ENCODE measurements around the gene LPXN.

The LPXN gene

GRCh38 chr11:58575377-58576020, at the start of gene LPXN:
TSS of gene LPXN (minus strand) at chr11:58575856. CDS start at chr11:58575772, 84 bp downstream.
- peak; percentile 60 for DNase-seq

GRCh38 chr11:58625086-58625485, 49.4 kb upstream of the LPXN start:
- DNase-seq: no peak

- no peak for DNase-seq
Observed at GRCh38 chr11:58622344-58622743, 46.7 kb upstream of the LPXN start, which contains the start of gene CNTF. TSS of gene CNTF (plus strand) at chr11:58622665. CDS start at chr11:58622753, 88 bp downstream.

- DNase-seq: no peak
Observed at GRCh38 chr11:58621586-58622262, 46.1 kb upstream of the LPXN start.

GRCh38 chr11:58617976-58618557, 42.4 kb upstream of the LPXN start:
- no peak for DNase-seq

- no peak for DNase-seq
Observed at GRCh38 chr11:58616594-58616993, 40.9 kb upstream of the LPXN start.

GRCh38 chr11:58615559-58615958, 39.9 kb upstream of the LPXN start:
- no peak for DNase-seq

GRCh38 chr11:58613228-58613627, 37.6 kb upstream of the LPXN start:
- DNase-seq: no peak

- no peak for DNase-seq
Observed at GRCh38 chr11:58609723-58610122, 34.1 kb upstream of the LPXN start.

GRCh38 chr11:58608331-58608730, 32.7 kb upstream of the LPXN start:
- DNase-seq: no peak

- DNase-seq: no peak
Observed at GRCh38 chr11:58606930-58607714, 31.5 kb upstream of the LPXN start.

GRCh38 chr11:58600510-58600909, 24.9 kb upstream of the LPXN start:
- no peak for DNase-seq

- DNase-seq: no peak
Observed at GRCh38 chr11:58597486-58598144, 22.0 kb upstream of the LPXN start.

GRCh38 chr11:58596621-58597020, 21.0 kb upstream of the LPXN start:
- no peak for DNase-seq

- no peak for DNase-seq
Observed at GRCh38 chr11:58594826-58595225, 19.2 kb upstream of the LPXN start.

GRCh38 chr11:58592760-58593472, 17.3 kb upstream of the LPXN start:
- DNase-seq: no peak

GRCh38 chr11:58591659-58592058, 16.0 kb upstream of the LPXN start:
- DNase-seq: no peak

- no peak for DNase-seq
Observed at GRCh38 chr11:58586998-58587397, 11.3 kb upstream of the LPXN start.

GRCh38 chr11:58582437-58582836, 6.8 kb upstream of the LPXN start:
- DNase-seq: no peak

- no peak for DNase-seq
Observed at GRCh38 chr11:58580311-58580710, 4.7 kb upstream of the LPXN start.

GRCh38 chr11:58579192-58580129, 3.8 kb upstream of the LPXN start:
- DNase-seq: peak; percentile 92

Data from activated CD4-positive, alpha-beta T cell treated with anti-CD3 and anti-CD28 coated beads, Interleukin-2, amount 50 U/mL, for 1 hour (primary cell).